ENCODE data around the gene IL12RB1. TPM values are rescaled to one million over a fixed set of nuclear protein-coding genes. Genes with fewer than 3 reads are reported as not detected.

Gene IL12RB1
- total RNA-seq, 1 experiment from 2014 or later = not detected

- Histone ChIP-seq H3K79me2 (ENCODE audit: insufficient read depth, low read length) (no peaks in the 10 kb centered on the region), H3K4me3 (replicated peaks in 1 of 2; ENCODE audit: low read depth in 1 of 2, low read length in 2 of 2) (peak overlapping the region; percentile 30 to 49), H3K9me3 (ENCODE audit: control insufficient read depth in 1 of 2, insufficient read depth in 1 of 2, low read depth in 1 of 2, low read length in 2 of 2) (no peaks in the 10 kb centered on the region), H3K4me2 (ENCODE audit: low read length) (peak overlapping the region; percentile 74), H3K27me3 (ENCODE audit: insufficient read depth, low read length) (no peaks in the 10 kb centered on the region), H3K36me3 (ENCODE audit: control insufficient read depth in 1 of 2, insufficient read depth in 2 of 2, low read length in 2 of 2) (no peaks in the 10 kb centered on the region), H3K9me2 (ENCODE audit: insufficient read depth) (no peaks in the 10 kb centered on the region), H3K9ac (ENCODE audit: low read length) (peak overlapping the region; percentile 35; the same call in 1 of the 2 replicates), H3K4me1 (ENCODE audit: control insufficient read depth in 1 of 2, insufficient read depth in 2 of 2, low read length in 2 of 2) (peaks cover 13 to 22% of the 10 kb centered on the region in 2 experiments), H3K27ac (ENCODE audit: low read depth, low read length) (no peak overlapping the region; the same call in 1 of the 2 replicates), H4K20me1 (ENCODE audit: insufficient read depth) (no peaks in the 10 kb centered on the region), H2AFZ (ENCODE audit: low read depth, low read length, poor library complexity, severe bottlenecking) (no peak overlapping the region)
- RAD21 ChIA-PET (ENCODE audit: low non-redundant PET in 1 of 2, low total read pairs in 2 of 2, uncharacterized antibody in 2 of 2, unreplicated experiment in 2 of 2) = no interaction called here
- ATAC-seq = no peak
- no peak for DNase-seq (ENCODE audit: low read depth, low spot score)
- TF ChIP-seq EGR1 (IDR thresholded peaks at IDR 0.05; ENCODE audit: low read depth) (no peak), TCF7L2 (IDR thresholded peaks at IDR 0.05; ENCODE audit: borderline replicate concordance, extremely low read depth, insufficient read depth, insufficient read length) (no peak), ZFX (IDR thresholded peaks at IDR 0.05) (no peak), EZH2phosphoT487 (IDR thresholded peaks at IDR 0.05; ENCODE audit: borderline replicate concordance) (no peak), CTCF (IDR thresholded peaks at IDR 0.05 in 2 of 3, conservative IDR thresholded peaks at IDR 0.05 in 1 of 3; ENCODE audit: borderline replicate concordance in 1 of 3, insufficient read depth in 1 of 3, low read depth in 2 of 3, low read length in 2 of 3) (no peak), ELF1 (IDR thresholded peaks at IDR 0.05; ENCODE audit: borderline replicate concordance, low read depth) (no peak), ZBTB33 (IDR thresholded peaks at IDR 0.05; ENCODE audit: extremely low read depth, insufficient replicate concordance, low read length) (no peak), CEBPB (IDR thresholded peaks at IDR 0.05; ENCODE audit: low read depth) (no peak), YY1 (IDR thresholded peaks at IDR 0.05; ENCODE audit: extremely low read depth, insufficient replicate concordance, low read depth, low read length) (no peak), MAX (IDR thresholded peaks at IDR 0.05) (no peak), POLR2AphosphoS5 (IDR thresholded peaks at IDR 0.05; ENCODE audit: low read depth, low read length) (no peak), REST (IDR thresholded peaks at IDR 0.05; ENCODE audit: low read depth) (no peak)
- intact Hi-C loops (cut with micrococcal nuclease) = no loop called here
- CTCF ChIA-PET = no interaction called here
- POLR2A ChIA-PET = no interaction called here
- no TSS peak for BruUV-seq (replicated peaks)
Observed at GRCh38 chr19:18104793-18105131, 18.0 kb upstream of the IL12RB1 start.

Measured in HCT116 (cell line).